ENCODE data around the gene GAD1. TPM values are rescaled to one million over a fixed set of nuclear protein-coding genes. Genes with fewer than 3 reads are reported as not detected.
A peak's percentile ranks its signal among the peaks of the same experiment; 100 is the strongest.

The GAD1 gene
- total RNA-seq, 1 experiment from 2014 or later: 1.1 TPM

DNA sequence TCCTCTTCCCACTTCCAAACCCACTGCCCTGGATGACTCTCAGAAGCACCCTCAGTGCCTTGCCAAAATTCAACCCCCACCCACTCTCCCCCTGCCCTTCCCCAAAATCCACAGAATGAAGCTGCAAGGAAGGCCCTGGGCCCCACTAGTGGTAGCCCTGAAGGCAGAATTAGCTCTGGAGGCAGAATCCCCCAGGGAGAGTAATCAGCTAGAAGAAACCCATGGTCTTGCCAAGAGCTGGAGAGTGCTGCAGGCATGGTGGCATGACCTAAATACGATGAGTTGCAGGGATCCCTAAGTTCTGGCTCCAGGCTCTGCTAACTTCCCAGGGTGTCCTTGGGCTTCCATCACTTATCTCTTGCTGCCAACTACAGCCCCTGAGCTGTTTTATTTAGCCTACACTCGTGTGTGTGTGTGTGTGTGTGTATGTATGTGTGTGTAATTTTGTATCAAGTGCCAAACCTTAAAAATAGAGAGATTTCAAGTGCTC, 7.9 kb downstream of the GAD1 start:
- Histone ChIP-seq H3K4me3 (ENCODE audit: low read depth, low read length, poor library complexity, severe bottlenecking) (no peak overlapping the region), H3K27me3 (replicated peaks; ENCODE audit: insufficient read depth, low read depth, low read length, poor library complexity) (peaks cover 76% of the 10 kb centered on the region), H3K27ac (ENCODE audit: low read depth, low read length, poor library complexity, severe bottlenecking) (no peak overlapping the region), H3K4me1 (ENCODE audit: insufficient read depth, low read length, poor library complexity, severe bottlenecking) (peaks cover 15% of the 10 kb centered on the region), H3K9me3 (ENCODE audit: low read depth, low read length, poor library complexity, severe bottlenecking) (no peaks in the 10 kb centered on the region), H3K36me3 (ENCODE audit: insufficient read depth, low read length, poor library complexity, severe bottlenecking) (no peaks in the 10 kb centered on the region)
- POLR2A ChIA-PET (ENCODE audit: low non-redundant PET): interaction anchor here (0.5 kb wide), 1 partner anchor 10 kb away, joined by 4 read pairs; no protein-coding TSS in a partner anchor
- intact Hi-C loops (cut with micrococcal nuclease; ENCODE audit: unreplicated experiment): no loop called here
- TF ChIP-seq, protein P1, sequence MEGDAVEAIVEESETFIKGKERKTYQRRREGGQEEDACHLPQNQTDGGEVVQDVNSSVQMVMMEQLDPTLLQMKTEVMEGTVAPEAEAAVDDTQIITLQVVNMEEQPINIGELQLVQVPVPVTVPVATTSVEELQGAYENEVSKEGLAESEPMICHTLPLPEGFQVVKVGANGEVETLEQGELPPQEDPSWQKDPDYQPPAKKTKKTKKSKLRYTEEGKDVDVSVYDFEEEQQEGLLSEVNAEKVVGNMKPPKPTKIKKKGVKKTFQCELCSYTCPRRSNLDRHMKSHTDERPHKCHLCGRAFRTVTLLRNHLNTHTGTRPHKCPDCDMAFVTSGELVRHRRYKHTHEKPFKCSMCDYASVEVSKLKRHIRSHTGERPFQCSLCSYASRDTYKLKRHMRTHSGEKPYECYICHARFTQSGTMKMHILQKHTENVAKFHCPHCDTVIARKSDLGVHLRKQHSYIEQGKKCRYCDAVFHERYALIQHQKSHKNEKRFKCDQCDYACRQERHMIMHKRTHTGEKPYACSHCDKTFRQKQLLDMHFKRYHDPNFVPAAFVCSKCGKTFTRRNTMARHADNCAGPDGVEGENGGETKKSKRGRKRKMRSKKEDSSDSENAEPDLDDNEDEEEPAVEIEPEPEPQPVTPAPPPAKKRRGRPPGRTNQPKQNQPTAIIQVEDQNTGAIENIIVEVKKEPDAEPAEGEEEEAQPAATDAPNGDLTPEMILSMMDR (conservative IDR thresholded peaks at IDR 0.05; ENCODE audit: low read depth, low read length): no peak
- no peak for TF ChIP-seq EZH2 (IDR thresholded peaks at IDR 0.05; ENCODE audit: borderline replicate concordance, low read depth, low read length, poor library complexity, severe bottlenecking)
- DNase-seq (ENCODE audit: low spot score): peak; percentile 32
- CTCF ChIA-PET: interaction anchor here (0.5 to 1.0 kb wide), 2 partner anchors 53 to 322 kb away, joined by 3 to 4 read pairs; no protein-coding TSS in a partner anchor
- no TSS peak for BruUV-seq (replicated peaks)

DNA sequence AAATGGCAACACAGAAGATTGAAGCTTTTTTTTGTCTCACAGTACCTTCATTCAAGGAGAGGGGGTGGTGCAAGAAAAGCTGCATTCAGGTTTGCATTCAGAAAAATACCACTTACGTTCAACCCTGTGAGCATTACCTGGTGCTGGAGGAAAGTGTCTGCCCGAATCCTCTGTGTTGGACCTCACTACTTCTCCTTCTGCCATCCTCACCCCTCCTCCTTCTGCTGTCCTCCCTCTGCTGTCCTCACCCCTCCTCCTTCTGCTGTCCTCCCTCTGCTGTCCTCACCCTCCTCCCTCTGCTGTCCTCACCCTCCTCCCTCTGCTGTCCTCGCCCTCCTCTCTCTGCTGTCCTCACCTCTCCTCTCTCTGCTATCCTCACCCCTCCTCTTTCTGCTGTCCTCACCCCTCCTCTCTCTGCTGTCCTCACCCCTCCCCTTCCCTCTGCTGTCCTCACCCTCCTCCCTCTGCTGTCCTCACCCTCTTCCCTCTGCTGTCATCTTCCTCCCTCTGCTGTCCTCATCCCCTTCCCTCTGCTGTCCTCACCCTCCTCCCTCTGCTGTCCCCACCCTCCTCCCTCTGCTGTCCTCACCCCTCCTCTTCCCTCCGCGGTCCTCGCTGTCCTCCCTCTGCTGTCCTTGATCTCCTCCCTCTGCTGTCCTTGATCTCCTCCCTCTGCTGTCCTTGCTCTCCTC, 11.3 kb downstream of the GAD1 start:
- peaks cover under 1% of the 10 kb centered on the region for H3K4me1 ChIP-seq (ENCODE audit: insufficient read depth, low read length, poor library complexity, severe bottlenecking)
- intact Hi-C loops (cut with micrococcal nuclease; ENCODE audit: unreplicated experiment): no loop called here
- H3K36me3 ChIP-seq (ENCODE audit: insufficient read depth, low read length, poor library complexity, severe bottlenecking): no peaks in the 10 kb centered on the region
- H3K27me3 ChIP-seq (replicated peaks; ENCODE audit: insufficient read depth, low read depth, low read length, poor library complexity): peaks cover 42% of the 10 kb centered on the region
- BruUV-seq (replicated peaks): no TSS peak
- H3K4me3 ChIP-seq (ENCODE audit: low read depth, low read length, poor library complexity, severe bottlenecking): no peak overlapping the region
- H3K27ac ChIP-seq (ENCODE audit: low read depth, low read length, poor library complexity, severe bottlenecking): no peak overlapping the region
- TF ChIP-seq, protein P1 (conservative IDR thresholded peaks at IDR 0.05; ENCODE audit: low read depth, low read length): no peak
- TF ChIP-seq EZH2 (IDR thresholded peaks at IDR 0.05; ENCODE audit: borderline replicate concordance, low read depth, low read length, poor library complexity, severe bottlenecking): no peak
- ChIA-PET CTCF (no interaction called here), POLR2A (ENCODE audit: low non-redundant PET) (interaction anchor here (0.7 kb wide), 1 partner anchor 24 kb away, joined by 3 read pairs; no protein-coding TSS in a partner anchor)
- no peak for DNase-seq (ENCODE audit: low spot score)
- no peaks in the 10 kb centered on the region for H3K9me3 ChIP-seq (ENCODE audit: low read depth, low read length, poor library complexity, severe bottlenecking)

DNA sequence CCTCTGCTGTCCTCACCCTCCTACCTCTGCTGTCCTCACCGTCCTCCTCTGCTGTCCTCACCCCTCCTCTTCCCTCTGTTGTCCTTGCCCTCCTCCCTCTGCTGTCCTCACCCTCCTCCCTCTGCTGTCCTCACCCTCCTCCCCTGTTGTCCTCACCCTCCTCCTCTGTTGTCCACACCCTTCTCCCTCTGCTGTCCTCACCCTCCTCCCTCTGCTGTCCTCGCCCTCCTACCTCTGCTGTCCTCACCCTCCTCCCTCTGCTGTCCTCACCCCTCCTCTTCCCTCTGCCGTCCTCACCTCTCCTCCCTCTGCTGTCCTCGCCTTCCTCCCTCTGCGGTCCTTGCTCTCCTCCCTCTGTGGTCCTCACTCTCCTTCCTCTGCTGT, 11.8 kb downstream of the GAD1 start:
- TF ChIP-seq, protein P1 (conservative IDR thresholded peaks at IDR 0.05; ENCODE audit: low read depth, low read length): no peak
- TF ChIP-seq EZH2 (IDR thresholded peaks at IDR 0.05; ENCODE audit: borderline replicate concordance, low read depth, low read length, poor library complexity, severe bottlenecking): no peak
- Histone ChIP-seq H3K4me3 (ENCODE audit: low read depth, low read length, poor library complexity, severe bottlenecking) (no peak overlapping the region), H3K27me3 (replicated peaks; ENCODE audit: insufficient read depth, low read depth, low read length, poor library complexity) (peaks cover 36% of the 10 kb centered on the region), H3K9me3 (ENCODE audit: low read depth, low read length, poor library complexity, severe bottlenecking) (no peaks in the 10 kb centered on the region), H3K36me3 (ENCODE audit: insufficient read depth, low read length, poor library complexity, severe bottlenecking) (no peaks in the 10 kb centered on the region), H3K4me1 (ENCODE audit: insufficient read depth, low read length, poor library complexity, severe bottlenecking) (no peaks in the 10 kb centered on the region), H3K27ac (ENCODE audit: low read depth, low read length, poor library complexity, severe bottlenecking) (no peak overlapping the region)
- BruUV-seq (replicated peaks): no TSS peak
- intact Hi-C loops (cut with micrococcal nuclease; ENCODE audit: unreplicated experiment): no loop called here
- ChIA-PET POLR2A (ENCODE audit: low non-redundant PET) (no interaction called here), CTCF (no interaction called here)
- DNase-seq (ENCODE audit: low spot score): no peak

Data from A673 (cell line).